ENCODE data around the gene CIBAR2.

The CIBAR2 gene

GRCh38 chr16:85112364-85112763, at the start of gene CIBAR2:
Gene CIBAR2 (minus strand): TSS chr16:85112472. CDS start chr16:85112352, 120 bp downstream.
- no peak for TF ChIP-seq CTCF (IDR thresholded peaks at IDR 0.05; ENCODE audit: low read depth, low read length)
- no peak for DNase-seq (ENCODE audit: low read depth in 2 of 2)

DNA sequence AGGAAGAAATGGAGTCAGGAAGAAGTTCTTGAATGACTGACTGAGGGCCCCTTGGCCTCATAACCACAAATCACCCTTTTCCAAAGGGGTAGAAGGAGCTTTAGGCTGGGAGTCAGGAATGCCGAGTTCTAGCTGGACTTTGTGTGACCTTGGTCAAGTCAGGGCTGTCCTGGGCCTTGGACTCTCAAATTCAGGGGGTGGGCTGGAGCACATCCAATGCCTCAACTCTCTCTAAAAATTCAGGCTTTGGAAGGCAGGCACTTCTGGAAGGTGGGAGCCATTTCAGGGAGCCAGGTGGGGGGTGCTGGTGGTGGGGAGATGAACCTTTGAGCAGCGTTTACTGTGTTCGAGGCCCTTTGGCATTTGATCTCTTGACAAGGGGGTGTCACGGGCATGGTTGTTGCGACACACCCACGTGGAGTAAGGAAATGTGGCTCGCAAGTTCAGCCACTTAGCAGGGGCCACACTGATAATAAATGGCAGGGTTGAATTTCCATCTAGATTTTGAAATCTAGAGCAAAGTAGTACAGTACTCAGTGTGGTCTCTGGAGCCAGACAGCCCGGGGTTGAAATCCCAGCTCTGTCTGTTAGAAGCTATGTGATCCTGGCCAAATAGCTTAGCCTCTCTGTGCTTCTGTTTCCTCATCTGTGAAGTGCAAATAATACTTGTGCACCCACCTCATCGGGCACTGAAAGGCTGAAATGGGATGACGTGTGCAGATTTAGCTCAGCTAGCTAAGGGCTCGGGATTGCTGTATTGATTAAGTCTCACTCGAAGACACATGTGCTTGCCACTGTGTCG, 47.1 kb upstream of the CIBAR2 start:
- no peak overlapping the region for H3K4me3 ChIP-seq (replicated peaks in 1 of 2; ENCODE audit: low read depth in 2 of 2, low read length in 2 of 2)
- DNase-seq (ENCODE audit: low read depth in 2 of 2) = no peak
- TF ChIP-seq CTCF (IDR thresholded peaks at IDR 0.05; ENCODE audit: low read depth, low read length) = no peak

More at GRCh38 chr16:85112364-85112763, at the start of gene CIBAR2:
- no peak within 1 kb of the TSS for H3K4me3 ChIP-seq (replicated peaks in 1 of 2; ENCODE audit: low read depth in 2 of 2, low read length in 2 of 2)

DNA sequence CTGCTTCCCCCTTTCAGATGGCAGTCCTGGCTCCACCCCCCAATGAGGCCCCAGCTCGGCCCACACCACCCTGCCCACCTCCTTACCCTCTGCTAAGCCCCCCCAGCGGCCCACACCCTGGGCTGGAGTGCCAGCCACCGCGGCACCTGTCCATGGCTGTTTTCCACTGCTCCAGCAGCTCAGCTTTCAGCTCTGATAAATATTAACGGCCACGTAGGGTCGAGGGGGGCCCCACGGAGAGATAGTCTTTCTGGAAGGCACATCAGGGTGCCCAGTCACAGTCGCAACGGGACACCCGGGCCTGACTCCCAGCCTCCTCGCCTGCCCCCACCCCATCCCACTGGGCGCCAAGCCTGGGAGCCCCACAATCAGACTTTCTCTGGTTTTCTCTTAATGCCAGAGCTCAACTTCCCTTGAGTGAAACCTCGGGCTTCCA, 46.5 kb upstream of the CIBAR2 start:
- no peak for TF ChIP-seq CTCF (IDR thresholded peaks at IDR 0.05; ENCODE audit: low read depth, low read length)
- H3K4me3 ChIP-seq (replicated peaks in 1 of 2; ENCODE audit: low read depth in 2 of 2, low read length in 2 of 2) = no peak overlapping the region
- DNase-seq (ENCODE audit: low read depth in 2 of 2) = no peak

DNA sequence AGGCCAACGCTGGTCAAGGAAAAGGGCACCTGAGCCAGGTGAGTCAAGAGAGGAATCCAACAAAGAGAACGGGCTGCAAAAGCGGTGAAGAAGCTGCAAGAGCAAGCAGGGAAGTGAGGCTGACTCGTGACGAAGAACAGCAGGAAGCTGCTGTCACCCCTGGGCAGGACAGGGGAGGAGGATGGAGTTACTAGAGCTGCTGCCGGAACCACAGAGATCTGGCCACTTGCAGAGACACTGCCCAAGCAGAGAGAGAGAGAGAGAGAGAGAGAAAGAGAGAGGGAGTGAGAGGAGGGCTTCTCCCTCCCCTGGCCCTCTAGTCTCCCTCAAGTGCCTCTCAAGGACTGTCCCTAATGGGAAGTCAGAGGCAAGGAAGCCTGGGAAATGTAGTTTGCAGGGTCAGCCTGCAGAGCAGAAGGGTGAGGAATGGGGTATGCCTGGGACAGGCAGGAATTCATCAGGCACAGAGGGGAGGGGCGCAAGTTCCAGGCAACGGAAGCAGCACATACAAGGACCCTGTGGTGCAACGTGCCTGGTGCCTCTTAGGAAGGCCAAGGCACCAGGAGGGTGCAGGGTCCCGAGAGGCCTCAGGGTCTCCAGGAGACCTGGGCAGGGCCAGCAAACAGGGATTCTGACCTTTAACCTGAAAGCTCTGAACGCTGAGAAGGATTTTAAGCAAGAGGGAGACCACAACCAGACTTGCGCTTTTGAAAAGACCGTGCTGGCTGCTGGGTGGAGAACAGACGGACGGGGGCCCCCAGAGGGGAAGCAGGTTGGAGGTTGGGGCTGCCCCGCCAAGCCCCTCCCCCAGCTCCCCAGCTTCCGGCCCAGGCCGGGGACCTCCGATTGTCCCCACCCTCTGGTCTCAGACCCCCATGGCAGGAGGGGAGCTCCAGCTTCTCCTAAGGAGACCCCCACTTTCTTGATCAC, 45.8 kb upstream of the CIBAR2 start:
- TF ChIP-seq CTCF (IDR thresholded peaks at IDR 0.05; ENCODE audit: low read depth, low read length) = no peak
- DNase-seq (ENCODE audit: low read depth in 2 of 2) = no peak
- no peak overlapping the region for H3K4me3 ChIP-seq (replicated peaks in 1 of 2; ENCODE audit: low read depth in 2 of 2, low read length in 2 of 2)

DNA sequence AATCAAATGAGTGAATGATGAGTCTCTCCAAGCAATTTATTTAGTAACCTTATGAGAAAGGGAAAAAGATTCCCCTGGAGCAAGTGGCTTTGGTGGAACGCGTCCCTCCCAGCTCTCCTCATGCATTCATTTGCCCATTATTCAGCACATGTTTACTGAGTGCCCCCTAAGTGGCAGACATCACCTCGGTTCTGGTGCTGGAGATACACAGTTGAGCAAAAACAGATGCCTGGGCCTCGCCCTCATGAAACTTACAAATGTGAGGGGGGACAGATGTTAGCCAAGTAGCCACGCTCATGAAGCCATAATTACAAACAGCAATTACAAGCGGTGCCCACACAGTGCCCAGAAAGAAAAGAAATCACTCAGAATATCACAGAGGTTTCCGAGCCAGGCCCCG, 45.1 kb upstream of the CIBAR2 start:
- TF ChIP-seq CTCF (IDR thresholded peaks at IDR 0.05; ENCODE audit: low read depth, low read length) = no peak
- no peak overlapping the region for H3K4me3 ChIP-seq (replicated peaks in 1 of 2; ENCODE audit: low read depth in 2 of 2, low read length in 2 of 2)
- no peak for DNase-seq (ENCODE audit: low read depth in 2 of 2)

DNA sequence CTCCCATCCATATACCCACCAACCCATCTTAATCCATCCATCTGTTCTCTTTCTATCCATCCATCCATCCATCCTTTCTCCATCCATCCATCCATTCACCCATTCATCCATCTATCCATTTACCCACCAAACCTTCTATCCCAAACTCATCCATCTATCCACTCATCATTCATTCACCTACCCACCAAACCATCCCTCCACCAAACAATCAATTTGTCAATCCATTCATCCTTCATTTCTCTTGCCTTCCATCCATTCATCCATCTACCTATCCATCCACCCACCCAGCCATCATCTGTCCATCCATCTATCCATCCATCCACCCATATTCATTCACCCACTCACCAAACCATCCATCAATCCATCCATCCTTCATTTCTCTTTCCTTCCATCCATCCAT, 44.6 kb upstream of the CIBAR2 start:
- H3K4me3 ChIP-seq (replicated peaks in 1 of 2; ENCODE audit: low read depth in 2 of 2, low read length in 2 of 2) = no peak overlapping the region
- TF ChIP-seq CTCF (IDR thresholded peaks at IDR 0.05; ENCODE audit: low read depth, low read length) = no peak
- DNase-seq (ENCODE audit: low read depth in 2 of 2) = no peak
